BE2C (cell line): ENCODE data around the gene INHBC.

Source experiments
- DNase-seq: peaks from one replicate; pipeline ENCODE4 v3.0.0-alpha.2; 2020
- H3K27me3 ChIP-seq: fragments of 250-450 bp; sonication (Bioruptor Pico); 2 replicates; pipeline ENCODE4 v1.5.1; 2020; ENCODE audit warnings: mild to moderate bottlenecking
- H3K36me3 ChIP-seq: fragments of 250-450 bp; sonication (Bioruptor Pico); 2 replicates; pipeline ENCODE4 v1.5.1; 2020; ENCODE audit warnings: mild to moderate bottlenecking
- H3K4me1 ChIP-seq: fragments of 250-450 bp; sonication (Bioruptor Pico); 2 replicates; pipeline ENCODE4 v1.5.1; 2020
- H3K4me3 ChIP-seq: 2 replicates; pipeline ENCODE4 v1.5.1; 2011; ENCODE audit warnings: low read depth, low read length
- H3K9me3 ChIP-seq: fragments of 250-450 bp; sonication (Bioruptor Pico); 2 replicates; pipeline ENCODE4 v1.5.1; 2020
- CTCF ChIP-seq: IDR thresholded peaks from 2 replicates; pipeline ENCODE4 v1.5.1; 2012; ENCODE audit warnings: mild to moderate bottlenecking, low read depth, low read length

Gene INHBC

GRCh38 chr12:57444744-57445143 is 10.2 kb downstream of the INHBC start:
- Histone ChIP-seq H3K4me3 (no peak overlapping the region), H3K9me3 (no peaks in the 10 kb centered on the region), H3K4me1 (no peaks in the 10 kb centered on the region), H3K36me3 (no peaks in the 10 kb centered on the region), H3K27me3 (no peaks in the 10 kb centered on the region)
- no peak for TF ChIP-seq CTCF
- no peak for DNase-seq

DNA sequence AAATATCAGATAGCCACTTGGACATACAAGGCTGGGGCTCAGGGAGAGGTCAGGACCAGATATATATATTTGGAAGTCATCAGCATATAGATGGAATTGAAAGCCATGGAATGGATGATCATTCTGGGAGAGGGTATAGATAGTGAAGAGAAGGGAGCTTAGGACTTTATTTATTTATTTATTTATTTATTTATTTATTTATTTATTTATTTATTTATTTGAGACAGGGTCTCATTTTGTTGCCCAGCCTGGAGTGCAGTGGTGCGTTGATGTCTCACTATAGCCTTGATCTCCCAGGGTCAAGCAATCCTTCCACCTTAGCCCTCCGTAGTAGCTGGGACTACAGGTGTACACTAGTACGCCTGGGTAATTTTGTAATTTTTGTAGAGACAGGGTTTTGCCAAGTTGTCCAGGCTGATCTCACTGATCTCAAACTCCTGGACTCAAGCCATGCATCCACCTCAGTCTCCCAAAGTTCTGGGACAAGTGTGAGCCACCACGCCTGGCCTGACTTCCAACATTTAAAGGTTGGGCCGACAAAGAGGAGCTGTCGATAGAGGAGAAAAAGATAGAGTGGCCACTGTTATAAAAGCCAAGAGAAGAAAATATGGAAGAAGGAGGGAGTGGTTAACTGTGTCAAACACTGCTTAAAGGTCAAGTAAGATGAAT is 11.8 kb downstream of the INHBC start:
- no peak for DNase-seq
- no peak for TF ChIP-seq CTCF
- H3K9me3 ChIP-seq, result no peaks in the 10 kb centered on the region
- no peaks in the 10 kb centered on the region for H3K4me1 ChIP-seq
- H3K36me3 ChIP-seq, result no peaks in the 10 kb centered on the region
- H3K27me3 ChIP-seq, result no peaks in the 10 kb centered on the region
- no peak overlapping the region for H3K4me3 ChIP-seq

DNA sequence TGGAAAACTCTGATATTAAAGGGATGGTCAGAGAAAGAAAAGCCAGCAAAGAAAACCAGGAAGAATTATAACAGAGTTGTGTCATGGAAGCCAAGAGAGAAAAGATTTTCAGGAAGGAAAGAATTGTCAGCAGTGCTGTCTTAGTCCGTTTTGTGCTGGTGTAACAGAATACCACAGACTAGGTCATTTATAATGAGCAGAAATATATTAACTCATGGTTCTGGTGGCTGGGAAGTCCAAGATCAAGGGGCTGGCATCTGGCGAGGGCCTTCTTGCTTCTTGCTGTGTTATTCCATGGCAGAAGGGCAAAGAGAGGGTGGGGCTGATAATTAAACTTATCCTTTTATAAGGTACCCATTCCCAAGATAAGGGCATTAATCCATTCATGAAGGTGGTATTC is 14.1 kb downstream of the INHBC start:
- Histone ChIP-seq H3K36me3 (no peaks in the 10 kb centered on the region), H3K4me1 (0 out of 2 replicates have a peak, but pooled peaks cover 2% of the 10 kb centered on the region), H3K4me3 (no peak overlapping the region), H3K9me3 (no peaks in the 10 kb centered on the region), H3K27me3 (no peaks in the 10 kb centered on the region)
- no peak for TF ChIP-seq CTCF
- DNase-seq, result no peak

- Histone ChIP-seq H3K9me3 (no peaks in the 10 kb centered on the region), H3K27me3 (no peaks in the 10 kb centered on the region), H3K4me3 (no peak overlapping the region), H3K4me1 (0 out of 2 replicates have a peak, but pooled peaks cover 2% of the 10 kb centered on the region), H3K36me3 (no peaks in the 10 kb centered on the region)
- DNase-seq, result no peak
- no peak for TF ChIP-seq CTCF
These were observed 14.8 kb downstream of the INHBC start for GRCh38 chr12:57449375-57449774.

- Histone ChIP-seq H3K27me3 (no peaks in the 10 kb centered on the region), H3K9me3 (no peaks in the 10 kb centered on the region), H3K4me3 (no peak overlapping the region), H3K36me3 (no peaks in the 10 kb centered on the region), H3K4me1 (peaks cover 6% of the 10 kb centered on the region)
- no peak for DNase-seq
- no peak for TF ChIP-seq CTCF
These were observed 15.5 kb downstream of the INHBC start for GRCh38 chr12:57450057-57450456.

GRCh38 chr12:57451233-57451778 is 16.7 kb downstream of the INHBC start:
- H3K4me1 ChIP-seq, result peaks cover 6% of the 10 kb centered on the region
- no peaks in the 10 kb centered on the region for H3K9me3 ChIP-seq
- no peaks in the 10 kb centered on the region for H3K36me3 ChIP-seq
- H3K27me3 ChIP-seq, result no peaks in the 10 kb centered on the region
- TF ChIP-seq CTCF, result no peak
- no peak for DNase-seq
- H3K4me3 ChIP-seq, result no peak overlapping the region
